ENCODE data around the gene CDKAL1. TPM values are rescaled to one million over a fixed set of nuclear protein-coding genes. Genes with fewer than 3 reads are reported as not detected.

CDKAL1 gene
- total RNA-seq, 1 donor from 2014 or later = 11.9 TPM

GRCh38 chr6:20623761-20624160 is 89.5 kb downstream of the CDKAL1 start:
- TF ChIP-seq, protein P1, sequence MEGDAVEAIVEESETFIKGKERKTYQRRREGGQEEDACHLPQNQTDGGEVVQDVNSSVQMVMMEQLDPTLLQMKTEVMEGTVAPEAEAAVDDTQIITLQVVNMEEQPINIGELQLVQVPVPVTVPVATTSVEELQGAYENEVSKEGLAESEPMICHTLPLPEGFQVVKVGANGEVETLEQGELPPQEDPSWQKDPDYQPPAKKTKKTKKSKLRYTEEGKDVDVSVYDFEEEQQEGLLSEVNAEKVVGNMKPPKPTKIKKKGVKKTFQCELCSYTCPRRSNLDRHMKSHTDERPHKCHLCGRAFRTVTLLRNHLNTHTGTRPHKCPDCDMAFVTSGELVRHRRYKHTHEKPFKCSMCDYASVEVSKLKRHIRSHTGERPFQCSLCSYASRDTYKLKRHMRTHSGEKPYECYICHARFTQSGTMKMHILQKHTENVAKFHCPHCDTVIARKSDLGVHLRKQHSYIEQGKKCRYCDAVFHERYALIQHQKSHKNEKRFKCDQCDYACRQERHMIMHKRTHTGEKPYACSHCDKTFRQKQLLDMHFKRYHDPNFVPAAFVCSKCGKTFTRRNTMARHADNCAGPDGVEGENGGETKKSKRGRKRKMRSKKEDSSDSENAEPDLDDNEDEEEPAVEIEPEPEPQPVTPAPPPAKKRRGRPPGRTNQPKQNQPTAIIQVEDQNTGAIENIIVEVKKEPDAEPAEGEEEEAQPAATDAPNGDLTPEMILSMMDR (IDR thresholded peaks at IDR 0.05) = no peak
- Histone ChIP-seq H3K27me3 (no peaks in the 10 kb centered on the region), H3K4me1 (no peaks in the 10 kb centered on the region), H3K36me3 (no peaks in the 10 kb centered on the region), H3K27ac (no peak overlapping the region), H3K9me3 (no peaks in the 10 kb centered on the region), H3K4me3 (no peak overlapping the region)
- no peak for DNase-seq (ENCODE audit: low spot score in 2 of 2)
- intact Hi-C loops (cut with DNase I) = no loop called here

DNA sequence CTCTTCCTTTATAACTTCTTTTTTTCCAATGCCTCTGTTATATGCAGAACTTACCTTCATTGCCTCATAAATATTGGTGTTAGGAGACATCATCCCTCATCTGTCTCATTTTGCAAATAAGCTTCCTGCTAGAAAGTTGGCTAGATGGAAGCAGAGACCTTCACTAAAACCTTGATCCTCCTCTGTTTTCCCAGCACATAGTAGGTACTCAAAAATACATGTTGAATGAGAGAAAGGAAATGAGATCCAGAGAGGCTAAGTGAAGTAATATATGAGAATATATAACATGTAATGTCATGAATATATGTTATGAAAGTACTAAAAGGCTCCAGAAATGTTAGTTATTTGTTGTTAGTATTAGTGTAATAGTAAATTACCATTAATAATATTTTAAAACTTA is 91.9 kb downstream of the CDKAL1 start:
- intact Hi-C loops (cut with DNase I) = no loop called here
- no peaks in the 10 kb centered on the region for H3K27me3 ChIP-seq
- TF ChIP-seq, protein P1 (IDR thresholded peaks at IDR 0.05) = no peak
- H3K4me3 ChIP-seq = no peak overlapping the region
- no peaks in the 10 kb centered on the region for H3K4me1 ChIP-seq
- DNase-seq (ENCODE audit: low spot score in 2 of 2) = no peak
- no peak overlapping the region for H3K27ac ChIP-seq
- no peaks in the 10 kb centered on the region for H3K36me3 ChIP-seq
- H3K9me3 ChIP-seq = no peaks in the 10 kb centered on the region

- no peak overlapping the region for H3K4me3 ChIP-seq
- intact Hi-C loops (cut with DNase I) = no loop called here
- no peaks in the 10 kb centered on the region for H3K27me3 ChIP-seq
- no peak for DNase-seq (ENCODE audit: low spot score in 2 of 2)
- no peaks in the 10 kb centered on the region for H3K4me1 ChIP-seq
- TF ChIP-seq, protein P1 (IDR thresholded peaks at IDR 0.05) = no peak
- no peak overlapping the region for H3K27ac ChIP-seq
- no peaks in the 10 kb centered on the region for H3K9me3 ChIP-seq
- H3K36me3 ChIP-seq = no peaks in the 10 kb centered on the region
Observed at GRCh38 chr6:20629509-20629908, 95.3 kb downstream of the CDKAL1 start.

DNA sequence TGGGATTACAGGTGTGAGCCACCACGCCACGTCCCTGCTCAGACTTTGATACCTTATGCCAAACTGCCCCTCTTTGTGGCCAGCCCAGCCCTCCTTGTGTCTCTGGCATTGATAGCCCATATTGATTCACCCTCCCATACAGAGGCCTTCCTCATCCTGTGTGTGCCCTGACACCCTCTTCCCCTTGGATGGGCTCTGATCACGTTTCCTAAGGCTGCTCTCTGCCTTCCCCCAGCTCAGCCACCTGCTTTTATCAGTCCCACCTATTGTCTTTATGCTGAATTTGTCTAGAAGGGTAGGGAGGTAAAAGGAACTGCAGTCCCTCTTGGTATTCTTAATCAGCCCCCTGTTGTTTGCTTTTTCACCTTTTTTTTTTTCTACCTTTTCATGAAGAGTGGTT is 95.9 kb downstream of the CDKAL1 start:
- Histone ChIP-seq H3K9me3 (no peaks in the 10 kb centered on the region), H3K4me1 (no peaks in the 10 kb centered on the region), H3K27ac (no peak overlapping the region), H3K27me3 (no peaks in the 10 kb centered on the region), H3K36me3 (no peaks in the 10 kb centered on the region), H3K4me3 (no peak overlapping the region)
- DNase-seq (ENCODE audit: low spot score in 2 of 2) = no peak
- intact Hi-C loops (cut with DNase I) = no loop called here
- TF ChIP-seq, protein P1 (IDR thresholded peaks at IDR 0.05) = no peak

DNA sequence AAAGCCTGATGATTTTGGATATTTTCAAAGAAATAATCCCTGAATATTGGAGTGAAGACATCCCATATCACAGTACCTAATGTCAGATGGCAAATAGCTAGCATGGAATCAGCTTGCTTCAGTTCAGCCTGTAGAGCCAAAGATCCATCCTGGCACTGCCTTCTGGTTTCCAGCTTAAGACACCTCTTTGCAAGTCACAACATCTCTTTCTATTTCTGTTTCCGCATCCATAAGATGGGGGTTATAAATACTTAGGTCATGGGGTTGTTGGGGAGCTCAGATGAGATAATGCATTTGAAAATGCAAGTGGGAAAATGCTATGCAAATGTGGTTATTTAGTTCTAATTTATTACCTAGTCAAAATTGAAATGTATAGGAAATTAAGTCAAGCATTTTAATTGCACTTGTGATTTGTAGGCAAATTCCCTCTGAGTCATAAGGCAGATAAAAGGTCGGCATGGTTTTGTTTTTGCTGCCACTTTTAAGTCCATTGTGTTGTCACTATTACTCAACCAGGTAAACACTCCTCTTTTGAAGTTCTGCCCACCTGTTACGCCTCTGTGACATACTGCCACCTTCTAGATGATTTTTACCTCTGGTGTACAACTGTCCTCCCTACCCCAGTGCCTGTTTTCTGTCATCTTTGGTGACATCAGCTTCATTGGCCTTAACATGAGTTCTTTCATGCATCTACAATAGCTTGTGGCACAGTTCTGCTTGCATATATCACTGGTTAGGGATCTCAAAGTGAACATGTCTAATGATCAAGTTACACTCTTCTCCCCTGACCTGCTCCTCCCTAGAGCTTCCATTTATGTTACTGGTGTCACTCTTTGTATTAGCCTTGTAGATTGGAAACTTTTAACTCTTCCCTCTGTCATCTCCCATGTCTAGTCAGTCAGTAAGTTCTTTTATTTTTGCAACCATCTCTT is 96.6 kb downstream of the CDKAL1 start:
- Histone ChIP-seq H3K9me3 (no peaks in the 10 kb centered on the region), H3K27ac (no peak overlapping the region), H3K4me1 (no peaks in the 10 kb centered on the region), H3K36me3 (no peaks in the 10 kb centered on the region), H3K27me3 (no peaks in the 10 kb centered on the region), H3K4me3 (no peak overlapping the region)
- intact Hi-C loops (cut with DNase I) = no loop called here
- TF ChIP-seq, protein P1 (IDR thresholded peaks at IDR 0.05) = no peak
- DNase-seq (ENCODE audit: low spot score in 2 of 2) = no peak

Measured in ascending aorta (tissue), 2 donors.